Loucy (cell line): ENCODE measurements around the gene GPI.
A peak's percentile ranks its signal among the peaks of the same experiment; 100 is the strongest.

ENCODE experiments used
- H2AFZ ChIP-seq: fragments of 200-600 bp; sonication (generic); 2 replicates; pipeline ENCODE4 v1.6.0; 2016; ENCODE audit warnings: antibody characterized with exemption, mild to moderate bottlenecking, low read length, moderate library complexity
- H3F3A ChIP-seq: fragments of 200-600 bp; 2 replicates; pipeline ENCODE4 v1.6.0; 2016; ENCODE audit warnings: antibody characterized with exemption, low read depth, mild to moderate bottlenecking
- H3K27me3 ChIP-seq: fragments of 200-600 bp; sonication (generic); 2 replicates; pipeline ENCODE4 v1.6.1; 2014; ENCODE audit warnings: low read length, mild to moderate bottlenecking; ENCODE audit not compliant: insufficient read depth, poor library complexity, severe bottlenecking
- H3K36me3 ChIP-seq: fragments of 200-600 bp; sonication (generic); 2 replicates; pipeline ENCODE4 v1.6.1; 2016; ENCODE audit warnings: low read length; ENCODE audit not compliant: insufficient read depth
- H3K4me1 ChIP-seq: fragments of 200-600 bp; sonication (generic); 2 replicates; pipeline ENCODE4 v1.5.1; 2014; ENCODE audit warnings: low read length, mild to moderate bottlenecking; ENCODE audit not compliant: insufficient read depth, poor library complexity, severe bottlenecking
- H3K4me2 ChIP-seq: fragments of 200-600 bp; sonication (generic); 2 replicates; pipeline ENCODE4 v1.6.0; 2014; ENCODE audit warnings: antibody characterized with exemption, low read length, low read depth, mild to moderate bottlenecking; ENCODE audit not compliant: poor library complexity, severe bottlenecking
- H3K4me3 ChIP-seq: fragments of 200-600 bp; sonication (generic); 2 replicates; pipeline ENCODE4 v1.5.1; 2014; ENCODE audit warnings: low read length, mild to moderate bottlenecking, mixed read lengths; ENCODE audit not compliant: poor library complexity, severe bottlenecking
- H3K79me2 ChIP-seq: fragments of 200-600 bp; sonication (generic); 2 replicates; pipeline ENCODE4 v1.6.1; 2014; ENCODE audit warnings: low read length; ENCODE audit not compliant: insufficient read depth
- H3K9ac ChIP-seq: fragments of 200-600 bp; sonication (generic); 2 replicates; pipeline ENCODE4 v1.6.0; 2014; ENCODE audit warnings: mild to moderate bottlenecking, low read depth, low read length, moderate library complexity; ENCODE audit not compliant: poor library complexity, severe bottlenecking
- H3K9me2 ChIP-seq: fragments of 200-600 bp; sonication (generic); replicated peaks from 2 replicates; pipeline ENCODE4 v1.6.1; 2016; ENCODE audit warnings: low read depth, low read length, mixed read lengths
- H3K9me3 ChIP-seq: fragments of 200-600 bp; sonication (generic); 2 replicates; pipeline ENCODE4 v1.6.1; 2014; ENCODE audit warnings: mild to moderate bottlenecking, antibody characterized with exemption, low read length, low read depth; ENCODE audit not compliant: insufficient read depth
- H4K20me1 ChIP-seq: fragments of 200-600 bp; sonication (generic); 2 replicates; pipeline ENCODE4 v1.6.0; 2014; ENCODE audit warnings: antibody characterized with exemption, low read length, mild to moderate bottlenecking; ENCODE audit not compliant: insufficient read depth, poor library complexity, severe bottlenecking
- EZH2phosphoT487 ChIP-seq: fragments of 200-600 bp; IDR thresholded peaks from 2 replicates; pipeline ENCODE4 v1.6.1; 2018; ENCODE audit warnings: antibody characterized with exemption, mild to moderate bottlenecking, moderate library complexity, borderline replicate concordance
- TF ChIP-seq, protein P1 (sequence below): fragments of 200-600 bp; sonication (generic); conservative IDR thresholded peaks from 2 replicates; pipeline ENCODE4 v1.5.1; 2014; ENCODE audit warnings: mild to moderate bottlenecking, antibody characterized with exemption, low read length

The GPI gene

GRCh38 chr19:34408411-34408810, 43.4 kb downstream of the GPI start:
- Histone ChIP-seq H3K36me3 (no peaks in the 10 kb centered on the region), H3K9me3 (no peaks in the 10 kb centered on the region), H3K9ac (no peak overlapping the region), H3K4me1 (peaks cover 5% of the 10 kb centered on the region), H3K4me2 (peak overlapping the region; percentile 25), H3K9me2 (no peaks in the 10 kb centered on the region), H3F3A (no peaks in the 10 kb centered on the region), H3K4me3 (no peak overlapping the region), H3K27me3 (no peaks in the 10 kb centered on the region), H4K20me1 (no peaks in the 10 kb centered on the region), H2AFZ (no peak overlapping the region), H3K79me2 (peaks cover 14% of the 10 kb centered on the region; the same call in 1 of the 2 replicates)
- TF ChIP-seq EZH2phosphoT487 = no peak
- TF ChIP-seq, protein P1, sequence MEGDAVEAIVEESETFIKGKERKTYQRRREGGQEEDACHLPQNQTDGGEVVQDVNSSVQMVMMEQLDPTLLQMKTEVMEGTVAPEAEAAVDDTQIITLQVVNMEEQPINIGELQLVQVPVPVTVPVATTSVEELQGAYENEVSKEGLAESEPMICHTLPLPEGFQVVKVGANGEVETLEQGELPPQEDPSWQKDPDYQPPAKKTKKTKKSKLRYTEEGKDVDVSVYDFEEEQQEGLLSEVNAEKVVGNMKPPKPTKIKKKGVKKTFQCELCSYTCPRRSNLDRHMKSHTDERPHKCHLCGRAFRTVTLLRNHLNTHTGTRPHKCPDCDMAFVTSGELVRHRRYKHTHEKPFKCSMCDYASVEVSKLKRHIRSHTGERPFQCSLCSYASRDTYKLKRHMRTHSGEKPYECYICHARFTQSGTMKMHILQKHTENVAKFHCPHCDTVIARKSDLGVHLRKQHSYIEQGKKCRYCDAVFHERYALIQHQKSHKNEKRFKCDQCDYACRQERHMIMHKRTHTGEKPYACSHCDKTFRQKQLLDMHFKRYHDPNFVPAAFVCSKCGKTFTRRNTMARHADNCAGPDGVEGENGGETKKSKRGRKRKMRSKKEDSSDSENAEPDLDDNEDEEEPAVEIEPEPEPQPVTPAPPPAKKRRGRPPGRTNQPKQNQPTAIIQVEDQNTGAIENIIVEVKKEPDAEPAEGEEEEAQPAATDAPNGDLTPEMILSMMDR = no peak

- Histone ChIP-seq H4K20me1 (no peaks in the 10 kb centered on the region), H3K9ac (no peak overlapping the region), H3K4me1 (no peaks in the 10 kb centered on the region), H3K36me3 (peaks cover 3% of the 10 kb centered on the region; the same call in 1 of the 2 replicates), H3K4me2 (no peak overlapping the region), H3K9me2 (no peaks in the 10 kb centered on the region), H3K9me3 (no peaks in the 10 kb centered on the region), H2AFZ (no peak overlapping the region), H3F3A (no peaks in the 10 kb centered on the region), H3K79me2 (peaks cover 11% of the 10 kb centered on the region; the same call in 1 of the 2 replicates), H3K27me3 (no peaks in the 10 kb centered on the region), H3K4me3 (no peak overlapping the region)
- TF ChIP-seq EZH2phosphoT487 = no peak
- TF ChIP-seq, protein P1 = no peak
These were observed 44.5 kb downstream of the GPI start for GRCh38 chr19:34409189-34410164.

DNA sequence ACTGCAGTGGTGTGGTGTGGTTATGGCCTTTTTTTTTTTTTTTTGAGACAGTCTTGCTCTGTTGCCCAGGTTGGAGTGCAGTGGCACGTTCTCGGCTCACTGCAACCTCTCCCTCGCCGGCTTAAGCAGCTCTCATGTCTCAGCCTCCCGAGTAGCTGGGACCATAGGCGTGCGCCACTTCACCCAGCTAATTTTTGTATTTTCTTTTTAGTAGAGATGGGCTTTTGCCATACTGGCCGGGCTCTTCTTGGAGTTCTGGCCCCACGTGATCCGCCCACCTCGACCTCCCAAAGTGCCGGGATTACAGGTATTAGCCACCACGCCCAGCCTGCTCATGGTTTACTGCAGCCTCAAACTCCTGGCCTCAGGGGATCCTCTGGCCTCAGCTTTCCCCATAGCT, 46.2 kb downstream of the GPI start:
- no peak overlapping the region for H3K4me3 ChIP-seq
- no peaks in the 10 kb centered on the region for H3K79me2 ChIP-seq
- no peaks in the 10 kb centered on the region for H4K20me1 ChIP-seq
- no peaks in the 10 kb centered on the region for H3K4me1 ChIP-seq
- no peaks in the 10 kb centered on the region for H3F3A ChIP-seq
- H3K9ac ChIP-seq = no peak overlapping the region
- H3K27me3 ChIP-seq = no peaks in the 10 kb centered on the region
- H3K9me2 ChIP-seq = no peaks in the 10 kb centered on the region
- H3K4me2 ChIP-seq = no peak overlapping the region
- H3K36me3 ChIP-seq = peaks cover 3% of the 10 kb centered on the region; the same call in 1 of the 2 replicates
- no peaks in the 10 kb centered on the region for H3K9me3 ChIP-seq
- no peak for TF ChIP-seq EZH2phosphoT487
- TF ChIP-seq, protein P1 = no peak
- no peak overlapping the region for H2AFZ ChIP-seq
